ENCODE data around the gene RPUSD1.

Gene RPUSD1

GRCh38 chr16:741986-742629, 46.1 kb downstream of the RPUSD1 start:
- DNase-seq: no peak

- peak; percentile 89 for DNase-seq
Observed at GRCh38 chr16:740764-741505, 47.2 kb downstream of the RPUSD1 start, which contains the start of gene CIAO3. Gene CIAO3, minus strand, starts transcription at chr16:740997. Its CDS starts 12 bp downstream, at chr16:740985.

- DNase-seq: no peak
Observed at GRCh38 chr16:740459-740763, 47.8 kb downstream of the RPUSD1 start.

GRCh38 chr16:739560-740458, 48.4 kb downstream of the RPUSD1 start:
- no peak for DNase-seq

GRCh38 chr16:736936-737481, 51.2 kb downstream of the RPUSD1 start:
- no peak for DNase-seq

- peak; percentile 45 for DNase-seq
Observed at GRCh38 chr16:735982-736453, 52.2 kb downstream of the RPUSD1 start.

- DNase-seq: no peak
Observed at GRCh38 chr16:734981-735881, 53.0 kb downstream of the RPUSD1 start.

All from stimulated activated CD4-positive, alpha-beta T cell treated with anti-CD3 and anti-CD28 coated beads, Interleukin-4, amount 100 ng/mL, for 1 hour (primary cell).